ENCODE measurements around the gene TSHZ2.

DNA sequence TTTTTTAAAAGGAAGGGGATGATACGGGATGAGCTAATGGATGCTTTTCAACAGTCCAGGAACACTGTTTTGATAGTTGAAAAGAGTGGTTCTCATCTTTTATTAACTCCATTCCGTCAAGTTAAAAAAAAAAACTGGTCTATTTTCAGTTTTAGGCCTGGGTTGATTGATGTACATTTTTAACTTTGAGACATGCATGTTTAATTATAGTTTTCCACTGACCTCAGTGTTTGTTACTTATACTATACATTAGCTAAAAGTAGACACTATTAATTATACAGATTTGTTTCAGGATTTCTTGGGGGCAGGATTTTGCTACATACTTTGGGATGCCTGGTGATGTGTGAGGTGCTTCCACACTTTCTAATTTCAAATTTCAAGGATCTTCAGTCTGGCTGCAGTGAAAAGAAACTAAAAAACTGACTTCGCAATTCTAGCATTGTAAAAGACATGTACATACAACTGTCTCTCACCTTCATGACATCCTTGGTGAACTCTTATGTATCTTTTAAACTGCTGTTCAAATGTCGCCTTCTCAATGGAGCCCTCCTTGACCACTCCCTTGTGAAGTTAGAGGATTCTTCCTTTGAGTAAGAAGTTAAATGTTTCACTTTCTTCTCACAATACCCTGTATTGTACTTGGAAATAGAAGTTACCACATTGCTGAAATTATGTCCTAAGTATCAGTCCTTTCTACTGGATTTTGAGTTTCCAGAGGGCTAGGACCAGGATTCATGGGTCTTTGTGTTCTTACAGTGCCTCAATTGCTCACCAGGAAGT is 101.7 kb downstream of the TSHZ2 start:
- TF ChIP-seq CTCF (conservative IDR thresholded peaks at IDR 0.05; ENCODE audit: low read depth, low read length), result no peak
- TF ChIP-seq RAD21 (IDR thresholded peaks at IDR 0.05; ENCODE audit: low read length), result no peak
- TF ChIP-seq RCOR1 (IDR thresholded peaks at IDR 0.05; ENCODE audit: insufficient replicate concordance, low read length), result no peak

All from IMR-90 (cell line).